ENCODE results near the gene SMS. TPM values are rescaled to one million over a fixed set of nuclear protein-coding genes. Genes with fewer than 3 reads are reported as not detected.

The SMS gene
- total RNA-seq, 1 donor from 2014 or later: 187 TPM

DNA sequence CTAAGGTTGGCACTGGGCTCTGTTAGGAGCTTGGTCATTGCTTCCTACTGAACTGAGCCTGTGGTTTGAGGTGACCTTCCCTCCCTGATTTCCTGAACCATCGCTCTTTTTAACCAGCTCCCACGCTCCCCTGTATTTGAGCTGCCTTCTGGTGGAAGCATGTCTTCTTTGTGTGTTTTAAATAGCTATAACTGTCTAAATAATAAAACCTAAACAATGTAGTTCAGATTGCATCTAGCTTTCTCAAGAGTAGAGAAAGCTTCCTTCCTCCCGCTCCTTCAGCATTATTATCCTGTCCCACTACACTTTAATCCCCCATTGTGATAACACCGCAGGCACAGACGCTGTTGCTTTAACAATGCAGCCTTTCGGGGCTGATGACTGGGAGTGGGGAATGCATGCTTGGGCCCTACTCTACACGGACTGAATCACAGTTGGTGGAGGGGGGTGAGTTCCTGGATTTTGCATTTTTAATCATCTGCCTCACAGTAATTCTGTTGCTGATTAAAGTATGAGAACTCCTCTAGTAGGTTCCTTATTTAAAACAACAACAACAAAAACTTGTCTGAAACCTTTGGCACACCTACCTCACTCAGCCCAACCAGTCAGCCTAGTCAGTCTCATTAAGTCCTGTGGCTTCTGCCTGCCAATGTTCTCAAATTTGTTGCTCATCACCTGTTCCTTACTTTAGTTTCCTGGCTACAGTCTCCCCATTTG lies 6.6 kb downstream of the SMS start:
- H2AFZ ChIP-seq (ENCODE audit: low read depth, low read length): no peak overlapping the region
- Mint-ChIP-seq H3K27ac (ENCODE audit: unreplicated experiment) (peak overlapping the region; percentile 83), H3K4me1 (ENCODE audit: low read depth, unreplicated experiment) (peaks cover 38% of the 10 kb centered on the region), H3K36me3 (ENCODE audit: low read depth, unreplicated experiment) (no peaks in the 10 kb centered on the region), H3K9me3 (ENCODE audit: unreplicated experiment) (no peaks in the 10 kb centered on the region), H3K4me3 (ENCODE audit: unreplicated experiment) (peak overlapping the region; percentile 12), H3K27me3 (ENCODE audit: low read depth, unreplicated experiment) (no peaks in the 10 kb centered on the region)
- H3K79me2 ChIP-seq (ENCODE audit: insufficient read depth, low read length): peaks cover 95% of the 10 kb centered on the region
- peaks cover 62% of the 10 kb centered on the region for H4K20me1 ChIP-seq (ENCODE audit: insufficient read depth, low read length)
- H3K4me2 ChIP-seq (ENCODE audit: low read length): peak overlapping the region; percentile 77
- peak; percentile 49 for FAIRE-seq
- no peaks in the 10 kb centered on the region for H3K9me3 ChIP-seq (ENCODE audit: insufficient read depth, low read depth, low read length)
- H3K27ac ChIP-seq (ENCODE audit: low read depth, low read length): peak overlapping the region; percentile 62
- H3K4me3 ChIP-seq (ENCODE audit: insufficient read depth, low read depth, low read length): peak overlapping the region; percentile 9
- H3K36me3 ChIP-seq (ENCODE audit: insufficient read depth, low read length): no peaks in the 10 kb centered on the region
- TF ChIP-seq EZH2 (IDR thresholded peaks at IDR 0.05; ENCODE audit: insufficient read depth, low read length): no peak
- TF ChIP-seq CTCF (IDR thresholded peaks at IDR 0.05; ENCODE audit: insufficient read depth, low read depth, low read length): no peak
- peaks cover 46% of the 10 kb centered on the region for H3K4me1 ChIP-seq (ENCODE audit: insufficient read depth, low read length)
- DNase-seq (ENCODE audit: low read depth): peak; percentile 67
- no peaks in the 10 kb centered on the region for H3K27me3 ChIP-seq (ENCODE audit: insufficient read depth, low read length)
- peak overlapping the region; percentile 60 for H3K9ac ChIP-seq (ENCODE audit: low read length)

DNA sequence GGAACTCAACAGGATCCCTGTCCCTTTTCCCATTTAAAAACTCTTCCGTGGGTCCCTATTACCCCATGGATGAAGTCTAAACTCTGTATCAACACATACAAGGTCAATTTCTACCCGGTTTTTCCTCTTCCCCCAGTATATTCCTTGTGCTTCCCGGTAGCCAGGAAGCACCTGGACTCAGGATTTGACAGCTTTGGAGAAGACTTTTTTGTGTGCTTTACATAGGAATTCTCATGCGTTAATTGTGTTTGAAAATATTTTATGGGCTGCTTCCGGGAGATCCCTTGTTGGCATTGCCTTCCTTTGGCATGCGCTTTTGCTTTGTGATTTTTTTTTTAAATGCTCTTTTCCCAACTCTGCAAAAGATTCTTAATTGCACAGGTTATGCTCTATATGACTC lies 7.2 kb downstream of the SMS start:
- no peaks in the 10 kb centered on the region for H3K36me3 Mint-ChIP-seq (ENCODE audit: low read depth, unreplicated experiment)
- H3K27ac Mint-ChIP-seq (ENCODE audit: unreplicated experiment): peak overlapping the region; percentile 79
- peaks cover 68% of the 10 kb centered on the region for H4K20me1 ChIP-seq (ENCODE audit: insufficient read depth, low read length)
- H3K4me1 ChIP-seq (ENCODE audit: insufficient read depth, low read length): peaks cover 42% of the 10 kb centered on the region
- peak overlapping the region; percentile 77 for H3K4me2 ChIP-seq (ENCODE audit: low read length)
- H3K36me3 ChIP-seq (ENCODE audit: insufficient read depth, low read length): no peaks in the 10 kb centered on the region
- H3K27me3 Mint-ChIP-seq (ENCODE audit: low read depth, unreplicated experiment): no peaks in the 10 kb centered on the region
- H3K79me2 ChIP-seq (ENCODE audit: insufficient read depth, low read length): peaks cover 95% of the 10 kb centered on the region
- no peaks in the 10 kb centered on the region for H3K9me3 ChIP-seq (ENCODE audit: insufficient read depth, low read depth, low read length)
- FAIRE-seq (no peak), DNase-seq (ENCODE audit: low read depth) (no peak)
- no peak overlapping the region for H2AFZ ChIP-seq (ENCODE audit: low read depth, low read length)
- H3K9ac ChIP-seq (ENCODE audit: low read length): peak overlapping the region; percentile 60
- no peaks in the 10 kb centered on the region for H3K9me3 Mint-ChIP-seq (ENCODE audit: unreplicated experiment)
- no peaks in the 10 kb centered on the region for H3K27me3 ChIP-seq (ENCODE audit: insufficient read depth, low read length)
- TF ChIP-seq EZH2 (IDR thresholded peaks at IDR 0.05; ENCODE audit: insufficient read depth, low read length) (no peak), CTCF (IDR thresholded peaks at IDR 0.05; ENCODE audit: insufficient read depth, low read depth, low read length) (no peak)
- H3K4me1 Mint-ChIP-seq (ENCODE audit: low read depth, unreplicated experiment): peaks cover 38% of the 10 kb centered on the region
- no peak overlapping the region for H3K4me3 Mint-ChIP-seq (ENCODE audit: unreplicated experiment)
- H3K4me3 ChIP-seq (ENCODE audit: insufficient read depth, low read depth, low read length): no peak overlapping the region
- peak overlapping the region; percentile 62 for H3K27ac ChIP-seq (ENCODE audit: low read depth, low read length)

Data from astrocyte (in vitro differentiated cells and primary cell).